NOMO-1 treated with DMSO at 0.1 percent for 48 hours (cell line): ENCODE measurements around the gene COL4A1.

Experiments used
- DNase-seq: peaks from one replicate; lab custom pipeline; 2025; ENCODE audit not compliant: unreplicated experiment; lab: John Stamatoyannopoulos, UW

Gene COL4A1

DNA sequence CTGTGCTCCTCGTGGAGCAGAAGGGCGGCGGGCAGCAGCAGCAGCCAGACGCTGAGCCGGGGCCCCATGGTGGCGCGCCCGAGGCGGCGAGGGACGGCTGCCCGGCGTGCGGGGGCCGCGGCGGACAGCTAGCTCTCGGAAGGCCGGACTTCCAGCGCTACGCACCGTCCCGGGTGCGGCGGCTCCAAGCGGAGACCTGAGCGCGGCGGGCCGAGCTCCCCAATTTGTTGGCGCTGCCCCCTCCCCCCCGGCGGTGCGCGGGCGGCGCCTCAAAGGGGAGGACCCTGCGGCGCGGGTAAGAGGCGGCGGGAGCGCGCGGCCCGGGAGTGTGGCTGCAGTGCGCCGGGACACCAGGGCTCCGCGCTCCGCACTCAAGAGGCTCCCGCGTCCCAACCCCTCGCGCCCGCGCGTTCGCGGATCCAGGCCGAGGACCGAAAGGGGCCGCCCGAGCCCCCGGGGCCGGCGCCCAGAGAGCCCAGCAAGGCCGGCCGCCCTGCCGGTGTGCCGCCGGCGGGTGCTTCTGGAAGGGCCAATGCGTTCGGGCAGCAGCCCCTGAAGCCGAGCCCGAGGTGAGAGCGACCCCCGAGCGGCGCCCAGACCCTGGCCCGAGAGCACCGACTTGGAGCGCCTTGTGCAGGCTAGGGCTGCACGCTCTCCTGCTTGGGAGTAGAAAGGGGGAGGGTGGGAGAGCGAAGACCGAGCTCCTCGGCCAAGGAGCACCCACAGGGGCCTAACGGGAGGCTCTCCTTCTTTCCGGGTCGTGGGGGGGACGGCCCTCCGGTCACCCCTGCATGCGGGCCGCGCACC lies at the start of gene COL4A1, which contains the start of gene COL4A2:
TSS of gene COL4A1 (minus strand) at position 198 of the 807 bp plus-strand sequence. CDS start at position 68, 130 bp downstream.
TSS of gene COL4A2 (plus strand) at position 325 of the 807 bp plus-strand sequence. CDS start 620 bp downstream, outside the sequence.
- DNase-seq, result no peak

DNA sequence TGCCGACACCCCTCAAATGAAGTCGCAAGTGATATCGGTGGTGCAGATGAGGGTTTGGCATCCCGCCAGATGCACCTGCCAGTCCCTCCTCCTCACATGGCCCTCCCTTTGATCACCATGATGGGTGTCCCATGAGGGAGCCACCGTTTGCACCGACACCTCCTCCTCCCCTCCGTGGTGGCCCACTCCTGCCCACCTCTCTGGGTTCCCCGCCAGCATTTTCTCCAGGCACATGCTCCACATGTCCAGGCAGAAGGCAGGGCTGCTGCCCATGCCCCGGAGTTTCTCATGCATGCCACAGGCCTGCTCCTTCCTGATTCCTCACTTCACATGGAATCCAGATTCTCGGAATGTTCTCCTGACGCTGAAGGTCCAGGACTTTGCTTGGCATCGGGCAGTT lies 49.4 kb upstream of the COL4A1 start:
- no peak for DNase-seq

DNA sequence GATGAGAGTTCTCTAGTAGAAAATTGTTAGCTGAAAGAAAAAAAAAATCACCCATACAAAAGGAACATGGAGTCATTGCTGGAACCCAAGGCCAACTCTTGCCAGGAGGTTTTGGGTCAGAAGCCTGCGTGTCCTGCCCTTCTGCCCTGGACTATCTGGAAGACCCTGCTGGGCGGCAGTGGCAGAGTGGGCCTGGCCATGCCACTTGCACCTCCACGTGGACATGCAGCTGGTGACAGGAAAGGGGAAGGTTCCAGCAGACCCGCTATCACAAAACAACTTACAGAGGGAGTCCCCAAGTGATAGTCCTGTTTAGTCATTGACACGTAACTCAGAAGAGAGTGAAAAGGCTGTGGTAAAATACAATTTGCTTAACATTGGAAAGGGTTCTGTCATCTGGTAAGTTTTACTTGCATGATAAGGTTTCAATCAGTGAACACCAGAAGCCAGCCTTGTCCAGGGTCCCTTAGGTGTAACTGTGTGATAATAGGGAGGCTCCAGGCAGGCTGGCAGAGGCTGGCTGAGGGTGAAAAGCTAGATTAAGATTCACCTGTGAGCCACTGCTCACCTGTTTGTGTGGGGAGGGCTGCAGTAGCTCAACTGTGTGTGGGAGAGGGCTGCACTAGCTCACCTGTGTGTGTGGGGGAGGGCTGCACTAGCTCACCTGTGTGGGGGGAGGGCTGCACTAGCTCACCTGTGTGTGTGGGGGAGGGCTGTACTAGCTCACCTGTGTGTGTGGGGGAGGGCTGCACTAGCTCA lies 47.9 kb upstream of the COL4A1 start:
- DNase-seq, result no peak

GRCh38 chr13:110354123-110354627 lies 47.2 kb upstream of the COL4A1 start:
- no peak for DNase-seq

DNA sequence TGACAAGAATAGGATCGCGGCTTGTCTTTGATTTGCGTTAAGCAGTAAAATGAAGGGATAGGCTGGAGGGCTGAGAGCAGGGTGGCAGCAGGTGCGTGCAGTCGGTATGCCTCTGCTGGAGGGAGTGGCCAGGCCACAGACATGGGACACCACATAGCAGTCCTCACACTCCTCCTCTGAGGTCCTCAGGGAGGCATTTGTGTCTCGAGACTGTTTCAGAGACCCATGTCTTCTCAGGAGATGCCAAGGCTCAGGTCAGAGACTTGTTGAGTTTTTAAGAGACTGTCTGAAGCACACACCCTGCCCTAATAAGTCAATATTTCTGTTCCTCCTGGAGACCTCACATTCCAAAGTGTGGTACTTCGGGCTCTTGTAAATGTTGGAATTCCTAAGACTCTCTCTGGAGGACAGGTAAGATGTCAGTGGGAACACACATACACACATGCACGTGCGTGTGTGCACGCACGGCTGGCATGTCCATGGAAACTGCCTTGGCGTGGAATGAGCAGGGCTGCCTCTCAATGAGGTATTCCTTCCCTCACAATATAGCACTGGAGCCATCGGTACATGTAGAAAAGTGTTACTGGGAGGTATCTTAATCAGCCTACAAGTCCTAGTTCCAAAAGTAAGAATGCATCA lies 46.5 kb upstream of the COL4A1 start:
- no peak for DNase-seq

GRCh38 chr13:110352735-110353134 lies 45.8 kb upstream of the COL4A1 start:
- DNase-seq, result no peak

GRCh38 chr13:110351636-110352420 lies 44.9 kb upstream of the COL4A1 start:
- DNase-seq, result no peak

DNA sequence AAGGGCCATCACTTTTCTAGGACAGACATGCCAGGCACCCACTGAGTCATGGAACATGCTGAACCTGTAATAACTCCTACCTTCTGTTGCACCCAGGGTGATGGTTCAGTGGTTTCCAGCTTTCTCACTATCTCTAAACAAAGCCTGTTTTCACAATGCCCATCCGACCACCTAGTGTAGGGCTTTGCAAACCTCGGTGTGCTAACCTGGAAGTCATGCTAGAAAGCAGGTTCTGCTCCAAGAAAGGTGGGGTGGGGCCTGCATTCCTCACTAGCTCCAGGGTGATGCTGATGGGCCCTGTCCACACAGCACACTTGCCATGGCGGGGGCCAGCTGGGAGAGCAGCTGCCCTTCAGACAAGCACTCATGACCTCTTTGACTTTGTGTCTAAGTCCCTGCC lies 43.6 kb upstream of the COL4A1 start:
- DNase-seq, result no peak

GRCh38 chr13:110350049-110350448 lies 43.1 kb upstream of the COL4A1 start:
- DNase-seq, result no peak

DNA sequence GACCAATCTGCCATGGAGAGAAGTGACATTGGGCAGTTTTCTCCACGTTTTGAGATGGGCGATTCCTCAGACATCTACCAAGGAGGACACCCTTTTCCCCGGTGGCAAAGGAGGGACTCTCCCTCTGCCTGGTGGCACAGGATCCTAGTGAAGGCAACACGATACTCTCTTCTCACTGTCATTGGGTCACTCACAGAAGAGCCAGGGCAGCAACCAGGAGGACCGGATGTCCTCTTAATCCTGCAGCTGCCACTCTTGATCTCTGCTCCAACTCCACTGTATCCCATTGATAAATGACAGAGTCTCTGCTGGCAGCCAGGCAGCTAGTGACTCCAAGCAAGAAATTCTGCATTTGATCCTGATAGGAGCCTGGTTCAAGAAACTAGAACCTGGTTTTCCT lies 42.3 kb upstream of the COL4A1 start:
- DNase-seq, result no peak

DNA sequence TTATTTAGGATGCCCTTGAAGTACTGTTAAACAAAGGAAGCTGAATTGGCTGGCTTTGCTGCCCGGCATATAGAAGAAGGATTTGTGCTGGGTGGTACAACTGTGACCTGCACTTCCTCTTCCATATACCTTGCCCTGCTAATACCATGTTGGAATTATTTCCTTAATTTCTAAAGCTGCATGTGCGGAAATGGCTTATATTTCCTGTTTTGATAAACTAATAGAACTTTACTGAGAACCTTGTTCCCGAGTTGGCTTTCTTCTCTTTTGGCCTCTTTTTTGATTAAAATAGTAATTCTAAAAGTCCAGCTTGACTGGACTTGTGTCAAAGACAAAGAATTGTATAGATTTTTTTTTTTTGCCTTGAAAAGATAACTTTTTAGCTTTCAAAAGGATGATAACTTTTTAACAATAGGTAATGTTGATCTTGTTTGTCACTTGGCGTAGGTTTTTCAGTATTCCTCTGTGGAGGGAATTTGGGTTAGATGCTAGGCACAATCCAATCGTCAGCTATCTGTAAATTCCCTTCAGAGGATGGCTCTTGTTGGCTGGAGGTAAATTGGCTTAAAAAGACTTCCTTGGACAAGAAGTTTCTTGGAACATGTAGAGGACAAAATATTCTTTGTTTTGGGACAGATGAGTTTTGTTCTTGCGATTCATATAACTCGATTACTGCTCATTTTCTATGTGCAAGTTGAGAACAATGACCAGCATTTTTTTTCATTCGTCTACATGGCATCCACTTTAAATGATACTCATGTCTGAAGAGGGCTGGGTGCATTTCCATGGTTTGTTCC lies 41.5 kb upstream of the COL4A1 start:
- no peak for DNase-seq

GRCh38 chr13:110347535-110348308 lies 40.8 kb upstream of the COL4A1 start:
- no peak for DNase-seq

GRCh38 chr13:110347088-110347487 lies 40.1 kb upstream of the COL4A1 start:
- no peak for DNase-seq

GRCh38 chr13:110346661-110347067 lies 39.7 kb upstream of the COL4A1 start:
- no peak for DNase-seq

DNA sequence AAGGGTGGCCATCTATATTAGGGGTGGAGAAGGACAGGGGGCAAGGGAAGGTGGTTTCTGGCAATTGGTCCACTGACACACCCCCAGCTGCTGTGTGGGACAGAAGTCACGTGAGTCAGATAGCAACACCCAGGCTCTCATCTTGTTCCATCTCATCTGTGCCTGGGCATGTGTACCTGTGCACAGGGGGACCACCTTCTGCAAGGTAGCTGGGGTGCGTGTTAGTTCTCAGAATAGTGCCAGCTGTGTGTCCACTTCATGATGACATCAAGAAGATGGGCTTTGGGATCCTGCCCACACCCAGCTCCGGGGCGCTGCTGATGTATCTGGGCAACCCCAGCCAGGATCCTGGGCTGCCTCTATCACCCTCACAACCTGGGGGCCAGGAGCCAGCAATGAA lies 38.7 kb upstream of the COL4A1 start:
- DNase-seq, result no peak

DNA sequence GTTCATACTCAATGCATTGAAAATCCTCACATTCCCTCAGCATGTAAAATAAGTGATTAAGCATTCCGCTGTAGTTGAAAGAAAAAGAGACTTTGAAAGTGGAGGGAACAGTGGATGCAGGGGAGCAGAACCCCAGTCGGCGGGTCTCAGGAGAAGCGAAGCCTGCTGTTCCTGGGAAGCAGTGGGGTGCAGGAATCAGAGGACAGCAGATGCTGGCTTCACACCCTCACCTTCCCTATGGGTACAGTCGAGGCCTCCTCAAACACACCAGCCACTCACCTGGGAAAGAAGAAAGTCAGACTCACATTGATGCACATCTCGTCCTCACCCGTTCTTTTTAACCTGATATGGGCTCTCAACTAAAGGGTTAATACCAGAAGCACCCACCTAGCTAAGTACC lies 38.3 kb upstream of the COL4A1 start:
- no peak for DNase-seq

- no peak for DNase-seq
These were observed 37.4 kb upstream of the COL4A1 start for GRCh38 chr13:110344320-110344719.

GRCh38 chr13:110343241-110343865 lies 36.4 kb upstream of the COL4A1 start:
- no peak for DNase-seq

DNA sequence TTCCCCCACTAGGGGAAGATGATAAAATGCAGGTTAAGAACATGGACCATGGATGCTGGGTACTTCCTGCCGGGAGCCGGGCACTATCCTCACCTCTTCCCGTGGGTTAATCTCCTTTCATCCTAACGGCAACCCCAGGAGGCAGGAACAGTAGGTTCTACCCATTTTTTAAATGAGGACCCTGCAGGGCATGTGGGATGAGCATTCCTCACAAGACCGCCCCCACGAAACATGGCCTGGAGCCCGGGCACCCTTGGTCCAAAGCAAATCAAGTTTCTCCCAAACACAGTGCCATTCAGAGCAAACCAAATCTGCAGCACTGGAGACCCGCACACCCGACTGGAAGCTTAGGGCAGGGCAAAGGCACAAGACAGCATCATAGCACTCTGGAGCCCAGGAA lies 35.5 kb upstream of the COL4A1 start:
- no peak for DNase-seq
